ENCODE measurements around the gene NUCB2.

DNA sequence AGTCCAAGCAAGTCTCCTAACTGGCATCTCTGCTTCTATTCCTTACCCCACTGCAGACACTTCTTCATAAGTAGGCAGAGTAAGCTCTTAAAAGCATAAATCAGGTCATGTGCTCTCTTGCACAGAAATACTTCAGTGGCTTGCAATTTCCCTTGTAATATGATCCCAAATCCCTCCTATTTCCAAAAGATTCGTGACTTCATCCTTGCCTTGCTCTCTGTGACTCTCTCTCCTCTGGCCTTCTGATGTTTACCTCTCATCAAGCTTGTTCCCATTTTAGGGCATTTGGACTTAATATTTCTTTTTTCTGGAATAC is 37.7 kb downstream of the NUCB2 start:
- TF ChIP-seq, protein P1, sequence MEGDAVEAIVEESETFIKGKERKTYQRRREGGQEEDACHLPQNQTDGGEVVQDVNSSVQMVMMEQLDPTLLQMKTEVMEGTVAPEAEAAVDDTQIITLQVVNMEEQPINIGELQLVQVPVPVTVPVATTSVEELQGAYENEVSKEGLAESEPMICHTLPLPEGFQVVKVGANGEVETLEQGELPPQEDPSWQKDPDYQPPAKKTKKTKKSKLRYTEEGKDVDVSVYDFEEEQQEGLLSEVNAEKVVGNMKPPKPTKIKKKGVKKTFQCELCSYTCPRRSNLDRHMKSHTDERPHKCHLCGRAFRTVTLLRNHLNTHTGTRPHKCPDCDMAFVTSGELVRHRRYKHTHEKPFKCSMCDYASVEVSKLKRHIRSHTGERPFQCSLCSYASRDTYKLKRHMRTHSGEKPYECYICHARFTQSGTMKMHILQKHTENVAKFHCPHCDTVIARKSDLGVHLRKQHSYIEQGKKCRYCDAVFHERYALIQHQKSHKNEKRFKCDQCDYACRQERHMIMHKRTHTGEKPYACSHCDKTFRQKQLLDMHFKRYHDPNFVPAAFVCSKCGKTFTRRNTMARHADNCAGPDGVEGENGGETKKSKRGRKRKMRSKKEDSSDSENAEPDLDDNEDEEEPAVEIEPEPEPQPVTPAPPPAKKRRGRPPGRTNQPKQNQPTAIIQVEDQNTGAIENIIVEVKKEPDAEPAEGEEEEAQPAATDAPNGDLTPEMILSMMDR (conservative IDR thresholded peaks at IDR 0.05) = no peak
- no peak for TF ChIP-seq ZFX (IDR thresholded peaks at IDR 0.05)

All from C4-2B (cell line).